Adrenal gland (tissue), 12 donors: Measurements from ENCODE around the gene TAS2R30. TPM values are rescaled to one million over a fixed set of nuclear protein-coding genes. Genes with fewer than 3 reads are reported as not detected.

Experiments
- DNase-seq, 7 donors: peaks; one replicate each; pipeline ENCODE4 v3.0.0-alpha.2; 2019 to 2020
- H3K27ac ChIP-seq, 5 donors: fragments of 200-600 bp; sonication (generic) in 4 of 5; 1 replicate in 3 of 5; 2 replicates in 2 of 5; pipeline versions ENCODE4 v1.5.1 to v1.8.0; 2016 to 2020; ENCODE audit warnings: mild to moderate bottlenecking in 1 of 5
- H3K27me3 ChIP-seq: fragments of 200-600 bp; 2 replicates; pipeline ENCODE4 v1.8.0; 2021
- H3K36me3 ChIP-seq, 2 donors: fragments of 200-600 bp; replicated peaks in 1 of 2; 1 replicate in 1 of 2; 2 replicates in 1 of 2; pipeline versions ENCODE4 v1.5.1 to v1.8.0; 2018 to 2022
- H3K4me1 ChIP-seq, 2 donors: fragments of 200-600 bp; replicated peaks in 1 of 2; 1 replicate in 1 of 2; 2 replicates in 1 of 2; pipeline versions ENCODE4 v1.5.1 to v1.8.0; 2018 to 2021
- H3K4me3 ChIP-seq, 4 donors: fragments of 200-600 bp; sonication (generic) in 3 of 4; one replicate each; pipeline ENCODE4 v1.5.1; 2016 to 2018
- H3K9me3 ChIP-seq, 3 donors: fragments of 200-600 bp; sonication (generic) in 1 of 3; replicated peaks in 1 of 3; 1 replicate in 2 of 3; 2 replicates in 1 of 3; pipeline versions ENCODE4 v1.5.1 to v1.8.0; 2016 to 2021
- POLR2A ChIP-seq, 2 donors: fragments of 450-650 bp; IDR thresholded peaks; one replicate each; pipeline ENCODE4 v1.6.1; 2017; ENCODE audit warnings: antibody characterized with exemption in 2 of 2, mild to moderate bottlenecking in 2 of 2, moderate library complexity in 1 of 2
- WGBS, 4 donors: extraction: QIAGEN DNeasy Blood & Tissue Kit in 2 of 4; methylation state at CpG; one replicate each; pipeline versions ENCODE4 v1.1.5 to v1.1.7; 2013 to 2017; 5-methylcytosine and 5-hydroxymethylcytosine counted together
- intact Hi-C, 2 donors: fragments of 100-400 bp; cut with DNase I; formaldehyde crosslinking; loops; one replicate each; pipeline versions ENCODE4 v1.14.1 to v1.15.0; 2022 to 2023
- polyA plus RNA-seq, 3 donors: library from polyadenylated mRNA; stranded (reverse); fragments of 200-250 nt in 2 of 3; fragments of 350-450 nt in 1 of 3; fragmentation: Illumina TruSeq in 1 of 3; extraction: RNeasy Lipid Tissue Mini Kit (QIAGEN cat#74804) in 1 of 3; gene quantifications; one replicate each; pipeline ENCODE4 v1.2.3, GENCODE V29; 2013 to 2014
- total RNA-seq, 9 donors: library from RNA; depleted of rRNA in 4 of 9; stranded (reverse); fragments of >200 nt in 4 of 9; fragments of 120-200 nt in 1 of 9; fragmentation: NEBNext Ultra II Directional in 1 of 9; extraction: Animal tissue kit (Norgen Biotek cat#: 25700) in 1 of 9; gene quantifications; one replicate each; pipeline versions ENCODE4 v1.1.0 to v1.2.4, GENCODE V29; 2013 to 2023
- TF ChIP-seq, protein P1 (sequence below), 6 experiments: fragments of 450-650 bp in 4 of 6; fragments of 200-600 bp in 2 of 6; sonication (generic) in 1 of 6; IDR thresholded peaks; 1 replicate in 5 of 6; 2 replicates in 1 of 6; pipeline versions ENCODE4 v1.5.1 to v1.8.0; 2016 to 2021; ENCODE audit warnings: antibody characterized with exemption in 6 of 6, mild to moderate bottlenecking in 2 of 6, moderate library complexity in 1 of 6
- donor health status: healthy with polysubstance abuse.
- donor health status: Bipolar disorder and iron deficiency.
- donor health status: DM: yes; HTN: yes; CAD: no.
- donor health status: DM: no; HTN: no; CAD: no.
- donor health status: DM: no; HTN: no; CAD: no.
- donor health status: DM: yes; HTN: yes; CAD: no.

Gene TAS2R30
- total and polyA plus RNA-seq, 12 donors, result 0.07 to 16.0 (median 2.7) TPM; not detected in 1

DNA sequence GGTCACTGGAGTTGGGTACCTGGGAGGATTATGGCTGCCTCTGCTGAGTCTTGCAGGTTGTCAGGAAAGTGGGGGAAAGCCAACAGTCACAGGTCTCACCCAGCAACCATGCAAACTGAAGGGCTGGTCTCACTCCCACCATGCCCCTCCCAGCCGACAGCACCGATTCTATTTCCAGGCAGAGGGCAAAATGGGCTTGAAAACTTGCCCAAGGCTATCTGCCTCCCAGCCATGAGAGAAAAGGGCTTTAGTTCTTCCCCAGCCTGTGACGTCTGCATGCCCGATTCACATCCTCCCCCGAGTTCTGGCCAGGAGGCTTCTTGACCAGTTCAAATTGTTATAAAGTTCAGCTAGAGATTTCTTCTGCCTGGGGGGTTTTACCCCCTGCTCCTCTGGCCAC lies 9.9 kb upstream of the TAS2R30 start:
- no peak overlapping the region for H3K4me3 ChIP-seq
- no peak overlapping the region for H3K27ac ChIP-seq
- intact Hi-C loops, result no loop called here
- H3K27me3 ChIP-seq, result no peaks in the 10 kb centered on the region
- 75 to 95% (median 88%) methylated on average over 4 to 5 of the region's 5 CpGs for WGBS, 4 donors
- no peaks in the 10 kb centered on the region for H3K36me3 ChIP-seq
- no peaks in the 10 kb centered on the region for H3K4me1 ChIP-seq
- H3K9me3 ChIP-seq, result peaks cover 0 to 5% (median 0%) of the 10 kb centered on the region in 3 donors
- no peak for DNase-seq
- TF ChIP-seq, protein P1, sequence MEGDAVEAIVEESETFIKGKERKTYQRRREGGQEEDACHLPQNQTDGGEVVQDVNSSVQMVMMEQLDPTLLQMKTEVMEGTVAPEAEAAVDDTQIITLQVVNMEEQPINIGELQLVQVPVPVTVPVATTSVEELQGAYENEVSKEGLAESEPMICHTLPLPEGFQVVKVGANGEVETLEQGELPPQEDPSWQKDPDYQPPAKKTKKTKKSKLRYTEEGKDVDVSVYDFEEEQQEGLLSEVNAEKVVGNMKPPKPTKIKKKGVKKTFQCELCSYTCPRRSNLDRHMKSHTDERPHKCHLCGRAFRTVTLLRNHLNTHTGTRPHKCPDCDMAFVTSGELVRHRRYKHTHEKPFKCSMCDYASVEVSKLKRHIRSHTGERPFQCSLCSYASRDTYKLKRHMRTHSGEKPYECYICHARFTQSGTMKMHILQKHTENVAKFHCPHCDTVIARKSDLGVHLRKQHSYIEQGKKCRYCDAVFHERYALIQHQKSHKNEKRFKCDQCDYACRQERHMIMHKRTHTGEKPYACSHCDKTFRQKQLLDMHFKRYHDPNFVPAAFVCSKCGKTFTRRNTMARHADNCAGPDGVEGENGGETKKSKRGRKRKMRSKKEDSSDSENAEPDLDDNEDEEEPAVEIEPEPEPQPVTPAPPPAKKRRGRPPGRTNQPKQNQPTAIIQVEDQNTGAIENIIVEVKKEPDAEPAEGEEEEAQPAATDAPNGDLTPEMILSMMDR (IDR thresholded peaks at IDR 0.05), result no peak
- TF ChIP-seq POLR2A (IDR thresholded peaks at IDR 0.05), result no peak

DNA sequence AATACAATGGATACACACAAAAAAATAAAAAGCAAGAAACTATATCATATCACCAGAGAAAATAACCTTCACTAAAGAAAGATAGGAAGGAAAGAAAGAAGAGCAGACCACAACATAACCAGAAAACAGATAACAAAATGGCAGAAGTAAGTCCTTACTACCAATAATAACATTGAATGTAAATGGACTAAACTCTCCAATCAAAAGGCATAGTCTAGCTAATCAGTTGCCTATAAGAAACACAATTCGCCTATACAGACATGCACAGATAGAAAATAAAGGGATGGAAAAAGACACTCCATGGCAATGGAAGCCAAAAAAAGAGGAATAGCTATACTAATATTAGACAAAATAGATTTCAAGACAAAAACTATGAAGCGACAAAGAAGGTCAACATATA lies 8.9 kb upstream of the TAS2R30 start:
- Histone ChIP-seq H3K9me3 (peaks cover 0 to 5% (median 0%) of the 10 kb centered on the region in 3 donors), H3K4me3 (no peak overlapping the region), H3K36me3 (no peaks in the 10 kb centered on the region), H3K27ac (no peak overlapping the region), H3K4me1 (no peaks in the 10 kb centered on the region), H3K27me3 (no peaks in the 10 kb centered on the region)
- no peak for TF ChIP-seq POLR2A (IDR thresholded peaks at IDR 0.05)
- TF ChIP-seq, protein P1 (IDR thresholded peaks at IDR 0.05), result no peak
- intact Hi-C loops, result no loop called here
- 48 to 75% (median 73%) methylated on average over 2 of the region's 2 CpGs for WGBS, 4 donors
- no peak for DNase-seq

DNA sequence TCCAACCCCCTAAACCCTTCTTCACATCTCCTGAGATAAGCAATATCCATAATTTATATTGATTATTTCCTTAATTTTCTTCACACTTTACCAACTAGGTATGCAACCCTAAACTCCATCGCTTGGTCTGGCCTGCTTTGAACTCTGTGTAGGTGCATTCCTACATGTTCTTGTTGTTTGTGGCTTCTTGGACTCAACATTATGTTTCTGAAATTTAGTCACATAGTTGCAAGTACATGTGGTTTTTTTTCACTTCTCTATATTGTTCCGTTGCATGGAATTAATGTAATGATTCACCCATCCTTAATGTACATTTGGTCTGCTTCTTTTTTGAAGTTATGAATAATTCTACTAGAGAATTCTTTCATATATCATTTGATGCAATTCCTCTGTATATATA lies 1.6 kb upstream of the TAS2R30 start:
- Histone ChIP-seq H3K27me3 (no peaks in the 10 kb centered on the region), H3K4me1 (peaks cover 0 to 13% of the 10 kb centered on the region in 2 donors), H3K27ac (no peak overlapping the region), H3K36me3 (no peaks in the 10 kb centered on the region), H3K4me3 (no peak overlapping the region), H3K9me3 (no peaks in the 10 kb centered on the region)
- DNase-seq, result no peak
- no peak for TF ChIP-seq POLR2A (IDR thresholded peaks at IDR 0.05)
- TF ChIP-seq, protein P1 (IDR thresholded peaks at IDR 0.05), result no peak
- 40 to 75% (median 65%) methylated on average over 2 of the region's 2 CpGs for WGBS, 4 donors
- intact Hi-C loops, result no loop called here

DNA sequence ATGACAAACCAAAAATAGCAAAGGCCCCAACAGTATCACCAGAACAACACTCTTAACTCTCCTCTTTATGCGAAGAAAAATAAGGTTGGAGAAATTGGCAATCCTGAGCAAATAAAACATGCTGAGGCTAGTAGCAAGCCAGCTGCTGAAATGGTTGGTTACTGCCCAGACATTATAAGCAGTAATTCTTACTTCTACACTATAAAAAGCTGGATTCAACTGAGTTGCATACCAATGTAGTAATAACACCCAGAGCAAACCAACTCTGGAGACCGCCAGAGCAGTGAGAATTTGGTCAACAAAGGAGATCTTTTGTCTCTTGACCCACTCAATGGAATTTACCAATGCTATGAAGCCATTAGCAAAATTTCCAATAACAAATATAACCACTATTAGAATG lies 628 bp downstream of the TAS2R30 start:
- H3K4me3 ChIP-seq, result no peak overlapping the region
- H3K4me1 ChIP-seq, result peaks cover 0 to 13% of the 10 kb centered on the region in 2 donors
- no peaks in the 10 kb centered on the region for H3K27me3 ChIP-seq
- WGBS, 4 donors, result 94 to 98% (median 95%) methylated on average over 2 of the region's 2 CpGs
- TF ChIP-seq POLR2A (IDR thresholded peaks at IDR 0.05), result no peak
- TF ChIP-seq, protein P1 (IDR thresholded peaks at IDR 0.05), result no peak
- no peaks in the 10 kb centered on the region for H3K9me3 ChIP-seq
- H3K27ac ChIP-seq, result no peak overlapping the region
- no peak for DNase-seq
- intact Hi-C loops, result no loop called here
- H3K36me3 ChIP-seq, result no peaks in the 10 kb centered on the region
